ENCODE measurements around the gene UBXN11.
"Not testable (repeated sequence)": the region's sequence is repeated elsewhere in the genome, so short reads cannot be mapped to it uniquely, and the experiment has no call there.

UBXN11 gene

DNA sequence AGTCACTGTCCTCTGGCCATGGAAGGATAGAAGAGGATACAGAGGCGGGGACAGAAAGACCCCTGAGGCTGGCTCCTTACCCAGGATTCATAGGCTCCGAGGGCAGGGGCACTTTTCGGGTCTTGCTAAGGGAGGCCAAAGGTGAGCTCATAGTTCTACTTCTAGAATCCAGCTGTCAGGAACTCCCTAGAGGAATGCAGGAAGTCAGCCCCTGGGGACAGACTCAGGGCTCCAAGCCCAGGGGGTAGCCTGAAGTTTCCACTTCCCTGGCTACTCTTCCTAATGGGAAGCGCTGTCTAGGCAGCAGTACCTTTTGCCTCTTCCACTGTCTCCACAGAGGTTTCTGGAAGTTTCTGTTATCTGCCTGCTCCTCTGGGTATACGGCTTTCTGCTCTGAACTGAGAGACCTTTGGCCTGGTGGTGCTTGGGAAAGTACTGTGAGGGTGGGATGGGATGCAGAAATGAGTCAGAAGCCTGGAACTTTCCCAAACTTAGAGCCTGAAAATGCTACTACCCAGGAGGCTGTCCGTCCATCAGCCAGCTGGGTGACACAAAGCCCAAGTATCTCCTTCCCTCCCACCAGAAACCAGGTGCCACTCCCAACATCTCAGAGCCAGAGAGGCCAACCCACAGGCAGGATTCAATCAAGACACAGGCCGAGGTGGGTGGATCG, 3.6 kb downstream of the UBXN11 start:
- DNase-seq, result no peak

DNA sequence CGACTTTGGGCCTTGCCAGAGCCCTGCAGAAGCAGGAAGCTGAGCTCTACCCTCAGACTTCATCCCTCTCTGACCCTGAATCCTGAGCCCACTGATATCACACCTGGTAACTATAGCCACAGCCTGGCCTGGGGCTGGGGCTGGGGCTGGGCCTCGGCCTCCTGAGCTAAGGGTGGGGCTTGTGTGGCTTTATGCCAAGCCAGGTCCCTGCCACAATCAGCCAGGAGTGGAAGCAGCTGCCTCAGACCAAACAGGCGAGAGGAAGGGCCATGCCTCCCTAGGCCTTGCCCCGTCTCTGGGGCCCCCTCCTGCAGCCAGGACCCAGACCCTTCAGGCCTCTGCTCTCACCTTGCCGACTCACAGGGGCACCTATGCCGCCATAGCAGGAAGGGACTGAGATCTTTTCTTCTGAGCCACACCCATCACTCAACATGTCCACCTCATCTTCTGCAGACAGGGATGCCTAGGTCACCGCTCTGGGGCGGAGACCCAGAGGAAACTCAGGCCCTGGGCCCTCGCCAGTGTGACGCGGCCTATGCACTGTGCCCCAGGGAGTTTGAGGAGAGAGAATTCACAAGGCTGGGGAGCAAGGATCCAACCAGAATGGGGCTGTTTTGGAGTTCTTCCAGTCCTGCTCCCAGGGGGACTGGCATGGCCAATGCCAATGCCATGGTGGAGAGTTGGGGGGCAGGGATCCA, 5.7 kb downstream of the UBXN11 start:
- no peak for DNase-seq

DNA sequence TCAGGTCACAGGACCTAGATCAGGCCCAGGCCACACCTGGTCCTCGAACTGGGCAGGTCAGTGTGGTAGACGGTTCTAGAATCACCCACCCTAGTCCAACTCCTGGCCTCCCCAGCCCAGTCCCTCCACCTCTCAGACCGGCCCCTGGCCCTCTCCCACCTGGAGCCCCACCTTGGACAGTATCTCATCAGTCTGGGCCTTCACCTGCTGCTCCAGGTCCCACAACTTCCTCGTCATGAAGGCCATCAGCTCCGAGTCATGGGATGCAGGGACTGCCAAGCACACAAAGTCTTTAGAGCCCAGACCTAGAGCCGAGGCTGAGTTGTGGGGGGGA, 8.7 kb downstream of the UBXN11 start:
- DNase-seq, result no peak

DNA sequence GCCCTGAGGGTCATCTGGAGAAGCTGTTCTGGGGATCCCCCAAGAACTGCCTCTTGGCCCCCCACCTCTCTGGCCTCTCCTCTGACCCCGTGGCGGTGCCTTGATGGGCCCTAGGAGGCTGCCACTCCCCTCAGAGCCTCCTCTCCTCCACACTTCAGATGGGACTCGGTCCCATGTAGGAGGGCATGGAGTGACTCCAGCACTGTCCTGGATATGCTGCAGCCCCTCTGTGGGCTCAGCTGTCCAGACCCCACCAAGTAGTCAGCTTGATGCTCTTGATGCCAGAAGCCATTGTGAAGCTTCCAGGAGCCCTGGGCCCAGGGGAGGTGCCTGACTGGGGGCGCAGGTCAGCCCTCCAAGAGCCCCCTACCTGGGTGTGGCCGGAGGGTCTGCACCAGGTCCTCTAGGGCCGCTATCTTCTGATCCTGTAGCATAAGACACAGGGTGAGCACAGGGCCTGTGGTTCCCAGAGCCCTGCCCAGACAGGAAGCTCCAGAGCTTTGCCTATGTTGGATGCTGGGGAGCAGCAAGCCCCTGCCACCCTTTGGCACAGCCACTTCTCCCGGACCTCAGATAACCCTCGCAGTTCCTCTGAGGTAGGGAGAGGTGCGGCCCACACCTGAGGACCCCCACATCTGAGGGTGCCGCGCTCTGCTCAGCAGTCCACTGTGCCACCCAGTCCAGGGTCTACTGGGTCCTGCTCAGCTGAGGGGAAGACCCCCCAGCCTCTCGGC, 9.2 kb downstream of the UBXN11 start:
- no peak for DNase-seq

DNA sequence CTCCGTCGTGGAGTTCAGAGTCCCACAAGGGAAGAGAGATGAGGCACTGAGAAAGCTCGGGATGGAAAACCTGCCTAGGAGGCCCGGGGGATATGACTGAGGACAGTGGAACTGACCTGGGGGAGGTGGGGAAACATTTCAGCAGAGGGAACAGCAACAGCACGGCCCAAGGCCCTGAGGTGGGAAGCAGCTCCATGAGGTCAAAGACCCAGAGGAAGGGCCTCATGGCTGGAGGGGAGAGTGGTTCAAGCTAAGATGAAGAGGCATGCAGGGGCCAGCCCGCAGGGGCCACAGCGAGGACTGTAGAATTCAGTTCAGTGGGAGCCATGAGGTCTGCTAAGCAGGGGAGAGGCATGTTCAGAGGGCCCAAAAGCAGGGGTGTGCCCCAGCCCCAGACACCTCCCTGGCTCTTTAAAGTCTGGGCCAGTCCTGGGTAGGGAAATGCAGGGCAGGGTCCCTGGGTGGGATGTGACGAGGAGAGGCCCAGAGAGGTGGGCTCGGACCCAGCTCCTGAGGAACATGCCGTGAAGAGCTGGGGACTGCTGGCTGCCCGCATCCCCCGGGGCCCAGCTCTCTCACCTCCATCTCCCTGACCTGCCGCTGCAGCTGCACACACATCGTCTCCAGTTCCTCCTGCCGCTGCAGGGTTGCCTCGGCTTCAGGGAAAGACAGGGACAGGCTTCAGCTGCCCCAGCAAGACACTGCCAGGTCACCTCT, 9.9 kb downstream of the UBXN11 start:
- DNase-seq, result no peak

DNA sequence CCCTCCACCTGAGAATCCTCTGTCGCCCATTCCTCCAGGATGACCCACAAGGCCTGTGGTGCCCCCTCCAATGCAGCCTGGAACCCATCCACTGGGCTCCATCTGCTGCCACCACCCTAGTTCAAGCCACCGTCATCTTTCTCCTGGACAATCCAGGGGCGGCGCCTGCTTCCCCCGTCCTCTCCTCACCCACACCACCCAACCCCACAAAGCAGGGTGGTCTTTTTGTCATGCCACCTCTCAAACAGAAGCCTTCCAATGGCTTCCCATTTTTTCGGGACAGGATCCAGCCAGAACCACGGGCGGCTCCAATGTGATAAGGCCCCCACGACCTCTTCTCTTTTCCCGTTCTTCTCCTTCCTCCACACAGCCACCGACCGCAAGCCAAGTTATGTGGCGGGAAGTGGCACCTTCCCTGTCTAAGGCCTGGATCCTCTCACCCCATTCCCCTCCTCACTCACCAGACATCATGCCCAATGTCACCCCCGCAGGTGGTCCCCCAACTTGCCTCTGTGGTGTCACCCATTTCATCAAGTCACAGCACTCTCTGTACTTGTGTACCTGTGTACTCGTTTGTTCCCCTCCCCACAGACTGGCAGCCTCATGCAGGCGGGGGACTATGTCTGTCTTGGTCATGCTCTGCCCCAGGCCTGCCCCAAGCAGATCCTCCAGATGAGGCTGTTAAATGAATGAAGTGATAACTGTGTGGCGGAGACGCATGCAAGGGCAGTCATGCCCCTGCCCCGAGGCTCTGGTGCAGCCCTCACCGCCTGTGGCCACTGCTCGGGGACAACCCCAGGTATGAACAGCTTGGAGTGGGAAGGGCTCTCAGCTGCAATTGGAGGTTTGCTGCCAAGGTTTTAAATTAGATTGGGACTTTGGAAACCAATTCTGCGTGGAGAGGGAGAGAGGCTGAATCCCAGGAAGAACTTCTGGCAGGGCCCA, 11.0 kb downstream of the UBXN11 start:
- DNase-seq, result no peak

DNA sequence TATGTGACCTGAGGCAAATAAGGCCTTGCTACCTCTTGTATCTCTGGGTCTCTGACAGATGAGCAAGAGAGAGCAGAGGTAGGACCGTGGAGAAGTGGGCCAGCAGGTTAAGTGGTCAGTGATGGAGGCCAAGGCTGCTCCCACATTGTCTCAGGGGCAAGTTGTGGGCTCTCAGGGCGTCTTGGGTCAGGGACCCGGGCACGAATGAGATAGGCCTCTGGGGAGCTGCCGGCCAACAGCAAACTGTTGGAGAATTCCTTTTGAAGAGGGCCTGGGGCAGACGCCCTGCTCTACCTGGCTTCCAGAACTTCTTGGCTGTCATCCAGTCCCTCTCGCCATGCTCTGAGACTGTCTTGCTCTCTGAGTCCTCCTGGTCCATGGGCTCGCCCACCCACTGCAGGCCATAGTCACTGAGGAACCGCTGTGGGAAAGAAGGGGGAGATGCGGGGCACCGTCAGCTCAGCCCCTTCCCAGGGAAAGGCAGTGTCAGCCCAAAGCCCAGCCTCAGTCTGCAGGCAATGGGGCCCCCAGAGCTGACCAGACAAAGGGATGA, 12.4 kb downstream of the UBXN11 start:
- no peak for DNase-seq

DNA sequence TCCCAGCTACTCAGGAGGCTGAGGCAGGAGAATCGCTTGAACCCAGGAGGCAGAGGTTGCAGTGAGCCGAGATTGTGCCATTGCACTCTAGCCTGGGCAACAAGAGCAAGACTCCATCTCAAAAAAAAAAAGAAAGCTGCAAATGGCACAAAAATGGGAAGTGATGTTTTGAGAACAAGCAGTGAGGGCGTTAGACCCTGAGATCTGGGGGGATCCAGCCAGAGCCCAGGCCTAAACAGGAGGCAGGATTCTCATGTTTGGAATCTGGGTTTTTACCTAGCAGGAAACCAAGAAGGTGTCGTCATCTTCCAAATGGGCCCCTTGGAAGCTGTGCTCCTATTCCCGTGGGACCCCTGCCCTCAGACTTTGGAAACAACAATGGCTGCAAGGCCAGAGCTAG, 13.7 kb downstream of the UBXN11 start:
- not testable (repeated sequence) for DNase-seq

DNA sequence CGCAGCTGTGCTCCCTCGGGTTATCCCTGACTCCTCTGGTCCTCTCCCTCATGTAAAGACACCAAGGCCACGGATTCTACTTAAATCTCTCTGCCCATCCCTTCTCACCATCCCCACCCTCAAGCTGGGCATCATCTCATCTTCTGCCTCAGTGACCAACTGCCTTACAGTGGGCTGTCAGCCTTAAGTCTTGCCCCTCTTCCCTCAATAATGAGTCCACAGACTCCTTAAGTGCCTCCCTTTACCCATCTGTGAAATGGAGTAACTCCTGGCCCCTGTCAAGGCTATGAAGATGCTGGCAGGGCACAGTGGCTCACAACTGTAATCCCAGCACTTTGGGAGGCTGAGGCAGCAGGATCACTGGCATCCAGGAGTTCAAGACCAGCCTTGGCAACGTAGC, 14.5 kb downstream of the UBXN11 start:
- no peak for DNase-seq

DNA sequence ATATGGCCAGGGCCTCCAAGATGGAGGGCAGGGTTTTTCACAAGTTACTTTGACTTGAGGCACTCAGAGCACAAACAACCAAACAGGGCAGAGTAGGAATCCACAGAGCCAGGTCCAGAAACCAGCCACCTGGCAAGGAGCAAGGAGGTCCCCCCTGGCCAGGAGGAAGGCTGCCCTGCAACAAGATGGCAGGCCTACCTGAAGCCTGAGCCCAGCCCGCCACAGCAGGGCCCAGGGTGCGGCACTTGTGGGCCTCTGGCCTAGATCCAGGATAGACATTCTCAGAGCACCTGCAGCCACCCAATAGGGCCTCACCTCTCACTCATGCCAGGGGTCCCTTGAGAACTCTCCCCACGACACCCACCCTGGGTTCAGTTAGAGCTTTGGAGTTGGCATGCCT, 15.0 kb downstream of the UBXN11 start:
- DNase-seq, result no peak

DNA sequence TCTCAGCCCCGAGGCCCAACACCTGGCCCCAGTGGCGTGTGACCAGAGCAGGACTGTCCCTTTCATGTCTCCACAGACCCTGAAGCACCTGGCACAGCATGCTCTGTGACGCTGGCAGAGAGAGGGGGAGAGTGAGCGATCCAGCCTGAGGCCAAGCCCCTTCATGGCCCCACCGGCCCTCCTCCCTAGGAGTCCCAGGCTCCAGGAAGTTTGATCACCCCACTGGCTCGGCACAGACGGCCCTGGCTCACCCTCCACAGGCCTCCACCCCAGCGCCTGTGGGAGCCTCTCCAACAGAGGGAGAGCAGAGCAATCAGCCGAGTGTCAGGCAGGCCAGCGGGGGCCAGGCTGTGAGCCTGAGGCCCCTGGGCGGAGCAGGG, 15.6 kb downstream of the UBXN11 start:
- DNase-seq, result no peak

DNA sequence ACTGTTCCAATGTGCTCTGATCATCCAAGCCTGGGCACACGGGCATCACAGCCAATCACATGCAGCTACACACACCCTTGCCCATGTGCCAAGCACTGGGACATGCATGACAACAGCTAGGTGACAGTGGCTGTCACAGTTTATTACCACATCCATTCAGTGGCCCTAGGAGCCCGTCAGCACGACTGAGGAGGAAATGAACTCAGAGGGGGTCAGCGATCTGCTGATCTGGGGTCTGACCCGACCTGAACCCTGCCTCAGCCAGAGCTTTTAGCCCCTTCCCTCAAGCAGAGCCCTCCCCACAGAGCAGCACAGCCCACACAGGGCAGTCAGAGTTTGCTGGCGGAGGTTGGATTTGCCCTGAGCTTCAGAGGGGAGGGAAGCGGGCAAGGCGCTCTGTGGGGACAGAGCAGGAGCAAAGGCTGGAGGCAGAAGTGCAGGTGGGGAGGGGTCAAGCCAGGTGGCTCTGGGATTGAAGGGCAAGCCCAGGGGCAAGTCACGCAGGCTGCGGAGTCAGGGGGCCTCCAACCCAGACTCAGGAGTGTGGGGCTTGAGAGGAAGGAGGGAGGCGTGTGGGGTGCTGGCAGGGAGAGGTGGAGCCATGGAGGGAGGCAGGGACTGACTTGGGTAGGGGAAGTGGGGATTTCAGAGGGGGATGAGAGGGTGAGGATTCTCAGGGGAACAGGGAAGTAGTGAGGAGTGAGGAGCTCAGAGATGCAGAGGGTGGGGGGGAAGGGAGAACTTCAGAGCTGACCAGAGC, 16.1 kb downstream of the UBXN11 start:
- no peak for DNase-seq

DNA sequence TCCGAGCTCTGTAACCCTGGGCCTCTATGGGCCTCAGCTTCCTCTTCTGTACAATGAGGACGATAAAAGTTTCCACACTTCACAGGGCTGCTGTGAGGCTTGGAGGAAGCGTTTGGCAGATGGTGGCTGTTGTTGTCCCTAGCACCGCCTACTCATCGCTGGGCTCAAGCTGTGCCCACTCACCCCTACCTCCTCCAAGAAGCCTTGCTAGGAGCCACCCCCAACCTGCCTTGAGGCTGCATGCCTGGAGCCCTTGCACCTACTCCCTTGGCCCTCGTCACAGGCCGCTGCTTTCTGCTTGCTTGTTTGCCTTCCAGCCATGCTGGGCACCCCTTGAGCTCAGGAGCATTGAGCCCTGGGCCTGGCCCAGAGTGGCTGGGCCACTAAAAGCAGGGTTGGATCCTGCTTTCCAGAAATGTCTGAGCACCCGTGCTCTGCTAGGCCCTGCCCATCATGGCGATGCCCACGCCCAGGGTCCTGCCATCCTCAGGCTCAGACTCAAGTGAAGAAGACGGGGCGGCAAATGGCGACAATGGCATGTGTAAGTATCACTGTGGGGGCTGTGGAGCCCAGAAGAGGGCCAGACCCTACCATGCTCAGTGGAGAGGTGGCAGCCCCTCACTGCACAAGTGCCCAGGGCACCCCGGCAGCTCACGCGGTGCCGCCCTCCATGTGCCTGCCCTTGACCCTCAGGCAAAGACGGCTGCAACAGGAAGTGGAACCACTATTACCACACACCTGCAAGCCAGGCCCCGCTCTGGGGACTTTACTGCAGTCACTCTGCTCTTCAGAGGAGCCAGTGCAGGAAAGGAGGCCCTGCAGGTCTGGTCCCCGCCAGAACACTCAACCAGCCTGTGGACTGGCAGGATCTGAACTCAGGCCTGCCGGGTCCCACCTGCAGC, 17.0 kb downstream of the UBXN11 start:
- DNase-seq, result no peak

DNA sequence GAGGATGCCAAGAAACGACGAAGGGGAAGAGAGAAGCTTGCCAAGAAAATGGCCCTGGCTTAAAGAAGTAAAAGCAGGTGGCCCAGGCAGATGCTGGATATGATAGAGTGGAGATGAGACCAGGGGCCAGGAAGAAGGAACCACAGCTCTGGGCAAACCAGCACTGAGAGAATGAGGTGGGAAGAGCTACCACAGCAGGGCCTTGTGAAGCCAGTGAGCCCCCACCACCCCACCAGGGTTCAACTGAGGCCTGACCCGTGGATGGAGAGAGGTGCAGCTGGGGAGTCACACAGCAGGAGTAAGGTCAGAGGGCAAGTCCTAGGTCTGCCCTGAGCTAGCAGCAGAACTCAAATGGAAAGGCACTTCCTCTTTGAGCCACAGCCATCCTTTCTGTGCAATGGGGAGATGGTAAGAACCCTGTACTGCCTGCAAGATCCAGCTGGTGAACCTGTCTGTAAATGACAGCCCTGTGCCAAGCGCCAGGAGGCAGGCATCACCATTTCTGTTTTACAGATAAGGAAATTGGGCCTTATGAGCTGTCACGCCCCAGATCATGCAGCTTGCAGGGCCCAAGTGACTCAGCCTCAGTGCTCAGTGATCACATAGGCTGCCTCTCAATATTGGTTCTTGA, 18.0 kb downstream of the UBXN11 start:
- no peak for DNase-seq

DNA sequence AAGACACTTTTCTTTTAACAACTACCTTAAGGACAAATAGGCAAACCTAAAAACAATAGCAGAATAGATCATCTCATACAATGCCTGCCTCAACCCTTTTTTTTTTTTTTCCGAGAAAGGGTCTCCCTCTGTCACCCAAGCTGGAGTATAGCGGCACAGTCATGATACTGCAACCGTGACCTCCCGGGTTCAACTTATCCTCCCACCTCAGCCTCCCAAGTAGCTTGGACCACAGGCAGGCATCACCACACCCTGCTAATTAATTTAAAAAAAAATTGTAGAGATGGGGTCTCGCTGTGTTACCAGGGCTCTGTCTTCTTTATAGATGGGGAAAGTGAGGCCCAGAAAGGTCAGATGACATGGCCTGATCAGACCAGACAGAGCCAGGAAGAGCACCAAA, 18.6 kb downstream of the UBXN11 start:
- DNase-seq, result no peak

DNA sequence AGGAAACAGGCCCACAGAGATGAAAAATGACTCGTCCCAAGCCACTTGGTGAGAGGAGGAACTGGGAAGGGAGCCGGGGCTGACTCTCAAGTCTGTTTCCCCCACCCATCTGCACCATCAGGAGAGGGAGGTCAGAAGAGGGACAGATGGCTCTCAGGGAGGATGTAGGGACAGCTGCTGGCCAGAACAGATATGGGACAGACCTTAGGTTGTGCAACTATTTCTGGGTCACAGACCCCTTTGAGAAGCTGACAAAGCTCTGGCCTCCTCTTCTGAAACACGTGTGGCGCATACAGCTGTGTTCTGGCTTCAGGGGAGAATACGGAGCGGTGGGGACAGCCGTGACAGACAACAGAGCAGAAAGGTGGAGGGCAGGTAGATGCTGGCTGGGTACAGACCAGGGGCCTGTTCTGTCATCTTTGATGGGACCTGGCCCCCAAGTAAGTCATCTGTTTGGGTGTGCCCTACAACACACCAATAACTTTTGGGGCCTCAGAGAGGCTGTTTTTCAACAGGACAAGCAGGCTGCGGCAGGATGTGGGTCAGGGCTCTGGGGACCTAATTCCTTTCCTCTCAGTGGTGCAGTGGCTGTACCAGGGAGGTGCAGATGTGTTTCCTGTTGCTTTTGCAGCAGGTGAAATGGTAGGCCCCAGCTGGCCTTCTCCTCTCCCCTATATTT, 19.3 kb downstream of the UBXN11 start:
- no peak for DNase-seq

DNA sequence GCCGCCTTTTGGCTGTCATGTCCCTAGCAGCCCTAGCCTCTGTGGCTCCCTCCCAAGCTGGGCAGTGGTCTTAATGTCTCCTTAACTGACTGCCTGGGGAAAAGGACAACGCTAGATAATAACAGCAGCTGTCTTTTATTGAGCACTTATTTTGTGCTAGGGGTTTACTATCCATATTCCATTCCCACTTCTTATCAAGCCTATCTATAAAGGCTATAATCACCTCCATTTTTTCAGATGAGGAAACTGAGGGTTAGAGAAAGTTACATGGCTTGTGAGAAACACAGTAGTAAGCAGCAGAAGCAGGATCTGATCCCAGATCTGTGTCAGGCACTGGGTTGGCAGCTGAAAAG, 20.4 kb downstream of the UBXN11 start:
- DNase-seq, result no peak

DNA sequence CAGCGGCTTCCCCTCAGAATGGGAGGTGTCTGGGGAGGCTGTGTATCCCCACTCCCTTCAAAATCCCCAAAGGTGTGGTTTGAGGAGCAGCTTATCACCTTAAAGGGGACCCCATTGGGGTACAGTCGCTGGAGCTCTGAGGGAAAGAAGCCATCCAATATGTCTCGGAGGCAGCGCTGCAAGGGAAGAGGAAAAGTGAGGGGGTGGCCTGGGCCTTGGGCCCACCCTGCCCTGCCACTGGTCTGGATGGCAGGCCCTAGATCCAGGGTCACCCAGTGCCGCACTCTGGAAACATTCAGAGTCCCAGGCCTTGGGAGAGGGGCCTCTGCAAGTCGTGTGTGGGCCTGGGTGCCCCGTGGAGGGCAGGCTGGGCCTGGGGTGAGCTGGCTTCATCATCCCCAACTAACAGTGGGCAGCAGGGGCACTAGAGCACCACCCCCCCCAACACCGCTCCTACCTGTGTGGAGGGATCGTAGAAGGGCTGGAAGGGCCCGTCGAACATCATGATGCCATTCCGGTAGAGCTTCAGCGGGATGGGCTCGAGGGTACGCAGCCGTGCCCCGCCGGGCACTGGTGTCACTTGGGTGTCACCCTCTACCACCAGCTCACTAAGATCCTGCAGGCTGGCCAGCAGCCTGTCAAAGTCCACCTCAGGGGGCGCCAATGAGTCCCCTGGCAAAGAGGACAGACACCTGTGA, 20.9 kb downstream of the UBXN11 start:
- DNase-seq, result peak; percentile 5
